HG03175 (cell line): ENCODE results near the gene FNIP2.
"Not testable (repeated sequence)": the region's sequence is repeated elsewhere in the genome, so short reads cannot be mapped to it uniquely, and the experiment has no call there.

ENCODE experiments used
- ATAC-seq: cut with Tn5 transposase; IDR thresholded peaks from one replicate; pipeline ENCODE4 v1.9.1; 2021; ENCODE audit warnings: mild to moderate bottlenecking, moderate library complexity; ENCODE audit not compliant: unreplicated experiment

The FNIP2 gene

GRCh38 chr4:158768555-158769174, at the start of gene FNIP2:
Gene FNIP2, plus strand, starts transcription at chr4:158769026. Its CDS starts 187 bp downstream, at chr4:158769213.
- ATAC-seq: peak; percentile 77

DNA sequence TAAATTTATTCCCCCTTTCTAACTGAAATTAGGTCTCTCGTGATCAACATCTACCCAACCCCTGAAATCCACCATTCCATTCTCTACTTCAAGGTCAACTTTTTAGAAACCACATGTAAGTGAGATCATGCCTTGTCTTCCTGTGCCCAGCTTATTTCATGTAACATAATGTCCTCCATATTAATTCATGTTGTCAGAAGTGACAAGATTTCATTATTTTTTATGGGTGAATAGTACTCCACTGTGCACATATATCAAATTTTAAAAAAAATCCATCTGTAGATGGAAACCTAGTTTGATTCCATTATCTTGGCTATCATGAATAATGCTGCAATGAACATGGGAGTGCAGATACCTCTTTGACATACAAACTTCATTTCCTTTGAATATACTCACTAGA, 47.1 kb upstream of the FNIP2 start:
- no peak for ATAC-seq

- ATAC-seq: peak; percentile 8
Measured at GRCh38 chr4:158722291-158722916, 46.4 kb upstream of the FNIP2 start.

DNA sequence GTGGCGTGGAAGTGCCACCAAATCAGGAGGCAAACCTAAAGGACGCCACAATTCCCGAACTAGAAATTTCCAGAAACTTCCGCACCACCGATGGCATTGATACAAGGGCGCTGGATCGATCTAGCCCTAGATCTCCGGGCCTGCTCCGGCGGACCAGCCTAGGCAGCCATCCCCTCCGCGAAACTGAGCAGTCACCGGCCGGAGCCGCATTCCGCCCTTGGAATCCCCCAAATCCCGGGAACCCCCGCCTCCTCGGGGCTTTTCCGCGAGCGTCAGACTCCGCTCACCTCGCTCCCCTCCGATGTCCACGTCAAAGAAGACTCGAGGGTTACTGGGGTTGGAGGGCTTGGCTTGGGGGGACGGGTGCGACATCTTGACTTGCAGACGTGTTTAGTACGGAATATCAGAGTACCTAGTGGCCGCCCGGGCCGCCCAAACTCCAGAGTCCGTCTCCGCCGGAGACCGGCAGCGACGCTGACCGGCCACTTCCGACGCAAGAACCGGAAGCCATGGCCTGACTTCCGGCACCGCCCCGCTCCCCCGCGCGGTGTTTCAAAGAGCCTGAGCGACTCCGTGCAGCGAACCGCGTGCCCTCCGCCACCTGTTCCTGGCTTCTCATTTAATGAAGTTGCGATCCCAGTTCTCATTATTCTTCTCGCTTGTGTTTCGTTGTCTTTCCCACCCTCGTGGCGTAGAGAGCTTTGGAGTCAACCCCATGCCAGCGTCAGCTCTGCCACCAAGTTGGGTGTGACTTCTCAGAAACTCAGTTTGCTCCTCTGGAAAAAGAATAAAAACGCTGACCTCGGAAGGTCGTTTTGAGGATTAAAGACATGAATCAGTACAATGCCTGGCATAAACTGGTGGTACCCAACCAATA, 45.7 kb upstream of the FNIP2 start, which contains the start of gene PPID:
TSS of gene PPID (minus strand) at position 480 of the 877 bp plus-strand sequence. CDS start at position 372, 108 bp downstream.
- ATAC-seq: peak; percentile 97

- ATAC-seq: no peak
Measured at GRCh38 chr4:158724637-158725036, 44.2 kb upstream of the FNIP2 start.

GRCh38 chr4:158726633-158727032, 42.2 kb upstream of the FNIP2 start:
- no peak for ATAC-seq

DNA sequence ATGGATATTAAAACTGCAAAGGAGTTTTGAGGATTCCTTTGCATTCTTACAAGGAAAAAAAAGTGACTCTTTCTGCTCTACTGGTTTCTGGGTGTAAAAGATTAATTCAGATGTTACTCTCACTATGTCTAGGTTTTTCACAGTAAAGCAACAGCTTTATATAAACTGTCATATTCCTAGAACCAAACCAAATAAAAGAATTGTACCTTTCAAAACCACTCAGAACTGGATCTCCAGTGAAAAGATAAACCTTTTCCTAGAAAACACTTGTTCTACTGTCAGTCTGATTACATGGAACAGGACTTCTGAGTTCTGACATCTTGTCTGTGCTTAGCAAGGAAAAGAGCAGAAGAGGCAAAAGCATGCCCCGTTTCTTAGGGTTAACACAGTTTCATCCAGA, 40.6 kb upstream of the FNIP2 start:
- no peak for ATAC-seq

DNA sequence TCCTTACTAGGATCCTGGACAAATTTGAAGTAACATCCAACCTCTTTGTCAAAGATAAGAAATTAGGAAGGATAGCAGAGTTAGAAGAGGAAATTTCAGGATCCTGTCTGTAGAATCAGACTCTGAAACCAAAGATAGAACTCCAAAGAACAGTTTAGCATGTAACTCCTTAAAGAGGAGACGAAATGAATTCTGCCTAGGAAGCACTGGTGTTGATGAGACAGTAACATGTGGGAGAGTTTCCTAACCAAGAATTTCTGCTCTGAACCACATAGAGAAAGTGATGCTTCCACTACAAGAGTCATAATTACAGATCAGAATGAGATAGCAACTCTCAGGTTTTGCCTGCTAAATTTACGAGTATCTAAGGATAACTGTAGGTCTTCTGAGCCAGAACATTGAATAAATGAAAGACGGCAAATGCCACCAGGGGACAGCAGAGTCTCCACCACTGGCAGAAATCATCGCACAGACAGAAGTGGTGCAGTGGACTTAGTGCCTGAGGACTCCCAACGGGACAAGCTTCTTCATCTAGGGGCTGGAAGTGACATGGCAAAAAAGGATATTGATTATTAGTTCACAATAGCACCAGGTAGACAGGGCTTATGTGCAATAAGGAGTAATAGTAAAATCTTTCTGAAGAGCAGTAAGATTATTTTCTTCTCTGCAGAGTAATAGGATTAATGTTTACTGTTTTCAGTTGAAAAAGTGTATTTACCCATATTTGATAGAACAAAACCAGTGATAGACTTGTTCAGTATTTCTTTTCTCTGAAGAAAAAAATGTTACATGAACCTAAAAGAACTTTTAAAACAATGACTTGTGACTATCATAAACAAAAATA, 38.9 kb upstream of the FNIP2 start:
- peak; percentile 89 for ATAC-seq

DNA sequence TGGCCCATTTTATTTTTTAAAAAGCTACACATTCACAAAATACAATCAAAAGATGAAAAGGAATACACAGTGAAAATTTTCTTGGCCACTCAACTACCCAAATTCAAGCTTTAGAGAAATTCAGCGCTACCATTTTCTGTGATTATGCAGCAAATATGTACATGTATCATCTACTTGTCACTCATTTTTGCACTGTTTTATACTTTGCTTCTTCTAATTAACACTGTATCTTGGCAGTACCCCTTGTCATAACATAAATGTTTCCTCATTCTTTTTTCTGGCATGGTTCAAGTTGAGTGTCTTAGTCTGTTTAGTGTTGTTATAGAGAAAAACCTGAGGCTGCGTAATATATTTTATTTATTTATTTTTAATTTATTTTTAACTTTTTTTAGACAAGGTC, 30.0 kb upstream of the FNIP2 start:
- ATAC-seq: no peak

DNA sequence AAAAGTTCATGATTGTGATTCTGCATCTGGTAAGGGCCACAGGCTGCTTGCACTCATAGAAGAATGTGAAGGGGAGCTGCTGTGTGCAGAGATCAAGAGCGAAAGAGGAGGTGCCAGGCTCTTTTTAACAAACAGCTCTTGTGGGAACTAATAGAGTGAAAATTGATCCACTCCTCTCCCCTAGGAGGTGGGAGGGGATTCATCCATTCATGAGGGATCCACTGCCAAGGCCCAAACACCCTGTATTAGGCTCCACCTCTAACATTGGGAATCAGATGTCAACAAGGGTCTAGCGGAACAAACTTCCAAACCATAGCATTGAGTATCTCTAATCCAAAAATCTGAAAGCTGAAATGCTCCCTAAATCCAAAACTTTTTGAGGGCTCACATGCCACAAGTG, 29.2 kb upstream of the FNIP2 start:
- no peak for ATAC-seq

DNA sequence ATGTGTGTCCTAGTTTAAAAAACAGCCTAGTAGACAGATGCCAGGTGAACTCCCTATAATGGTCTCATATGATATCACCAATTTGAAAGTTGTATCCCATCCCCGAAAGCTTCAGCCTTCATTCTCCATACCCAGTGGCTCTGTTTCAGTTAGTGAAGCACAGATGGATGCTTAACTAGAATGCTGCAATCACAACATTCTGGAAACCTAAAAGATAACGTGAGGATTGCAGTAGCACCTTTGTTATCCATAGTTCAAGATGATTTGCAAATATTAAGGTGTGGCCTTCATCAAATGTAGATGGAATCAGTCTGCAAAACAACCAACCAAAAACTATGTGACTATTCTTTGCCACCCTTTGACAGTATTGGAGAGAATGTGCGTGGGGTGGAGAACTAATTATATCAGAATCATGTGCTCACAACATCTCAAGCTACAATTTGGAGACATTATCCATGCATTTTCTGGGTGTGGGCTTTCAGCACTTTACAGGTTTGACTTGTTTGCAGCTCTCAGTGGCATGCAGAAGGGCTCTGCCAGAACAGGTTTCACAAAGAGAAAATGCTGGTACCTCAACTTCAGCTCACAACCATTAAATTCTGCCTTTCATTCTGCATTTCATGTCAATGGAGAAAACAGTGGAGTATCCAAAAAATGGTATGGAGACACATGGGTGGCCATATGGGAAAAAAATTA, 27.4 kb upstream of the FNIP2 start:
- no peak for ATAC-seq

- not testable (repeated sequence) for ATAC-seq
Measured at GRCh38 chr4:158746537-158746936, 22.3 kb upstream of the FNIP2 start.

- ATAC-seq: no peak
Measured at GRCh38 chr4:158750379-158750778, 18.4 kb upstream of the FNIP2 start.

DNA sequence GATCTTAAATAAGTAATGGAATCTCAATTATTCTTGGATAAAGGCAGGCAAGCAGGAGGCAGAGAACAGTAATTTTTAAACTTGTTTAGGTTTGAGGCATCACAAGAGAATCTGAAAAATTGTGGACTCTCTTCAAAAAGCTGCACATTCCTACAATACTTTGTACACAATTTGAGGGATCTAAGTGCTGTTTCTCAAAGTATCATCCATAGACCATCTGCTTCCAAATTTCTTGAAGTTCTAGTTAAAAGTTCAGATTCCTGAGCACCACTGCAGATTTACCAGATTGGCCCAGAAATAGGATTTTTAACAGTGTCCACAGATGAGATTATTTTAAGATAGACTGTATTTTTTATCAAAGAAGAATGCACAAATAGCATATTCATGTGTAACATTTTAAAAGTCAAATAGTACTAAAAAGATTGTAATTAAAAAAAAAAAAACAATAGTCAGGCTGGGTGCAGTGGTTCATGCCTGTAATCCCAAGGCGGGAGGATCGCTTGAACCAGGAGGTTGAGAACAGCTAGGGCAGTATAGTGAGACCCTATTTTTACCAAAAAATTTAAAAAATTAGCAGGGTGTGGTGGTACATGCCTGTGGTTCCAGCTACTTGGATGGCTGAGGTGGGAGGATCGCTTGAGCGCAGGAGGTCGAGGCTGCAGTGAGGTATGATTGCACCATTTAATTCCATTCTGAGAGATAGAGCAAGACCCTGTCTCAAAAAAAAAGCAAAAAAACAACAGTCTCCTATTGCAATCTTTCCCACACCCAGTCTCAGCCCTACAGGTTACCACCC, 14.2 kb upstream of the FNIP2 start:
- ATAC-seq: no peak

DNA sequence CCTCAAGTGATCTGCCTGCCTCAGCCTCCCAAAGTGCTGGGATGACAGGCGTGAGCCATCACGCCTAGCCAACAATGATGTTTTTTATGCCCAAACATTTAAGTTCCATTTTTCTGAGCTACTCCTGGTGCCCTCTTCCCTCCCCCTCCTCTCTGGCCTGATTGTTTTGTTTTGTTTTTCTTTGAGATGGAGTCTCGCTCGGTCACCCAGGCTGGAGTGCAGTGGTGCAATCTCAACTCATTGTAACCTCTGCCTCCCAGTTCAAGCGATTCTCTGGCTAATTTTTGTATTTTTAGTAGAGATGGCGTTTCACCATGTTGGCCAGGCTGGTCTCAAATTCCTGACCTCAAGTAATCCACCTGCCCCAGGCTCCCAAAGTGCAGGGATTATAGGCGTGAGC, 13.0 kb upstream of the FNIP2 start:
- not testable (repeated sequence) for ATAC-seq

DNA sequence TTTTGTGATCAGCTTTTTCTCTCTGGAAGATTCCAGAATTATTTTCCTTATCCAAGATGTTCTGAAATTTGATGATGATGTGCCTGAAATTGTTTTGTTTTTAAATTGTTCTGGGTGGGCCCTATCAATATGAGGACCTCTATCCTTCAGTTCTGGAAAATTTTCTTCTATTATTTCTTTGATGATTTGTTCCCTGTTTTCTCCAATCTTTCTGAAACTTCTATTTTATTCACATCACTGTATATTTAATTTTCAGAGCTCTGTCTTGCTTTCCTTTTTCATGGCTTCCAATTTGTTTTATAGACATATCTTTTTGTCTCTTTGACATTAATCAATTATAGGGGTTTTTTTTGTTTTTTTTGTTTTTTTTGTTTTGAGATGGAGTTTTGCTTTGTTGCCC, 12.2 kb upstream of the FNIP2 start:
- no peak for ATAC-seq

DNA sequence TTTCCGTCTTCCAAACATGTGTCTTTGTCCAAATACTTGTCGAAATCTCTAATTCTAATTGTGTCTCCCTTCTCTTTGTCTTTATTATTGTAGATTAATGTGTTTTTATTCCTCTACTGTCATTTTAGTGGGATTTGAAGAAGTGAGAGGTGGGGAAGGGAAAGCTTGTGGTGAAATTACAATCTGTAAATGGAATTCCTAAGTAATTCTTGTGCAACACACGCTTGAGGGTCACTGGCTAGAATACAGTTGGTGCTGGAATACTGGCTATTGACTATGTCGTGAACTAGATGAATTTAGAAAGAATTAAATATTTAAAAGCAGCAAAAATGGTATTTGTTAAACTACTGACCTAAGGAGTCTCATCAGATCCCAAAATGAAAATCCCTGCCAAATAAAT, 10.7 kb upstream of the FNIP2 start:
- ATAC-seq: no peak

DNA sequence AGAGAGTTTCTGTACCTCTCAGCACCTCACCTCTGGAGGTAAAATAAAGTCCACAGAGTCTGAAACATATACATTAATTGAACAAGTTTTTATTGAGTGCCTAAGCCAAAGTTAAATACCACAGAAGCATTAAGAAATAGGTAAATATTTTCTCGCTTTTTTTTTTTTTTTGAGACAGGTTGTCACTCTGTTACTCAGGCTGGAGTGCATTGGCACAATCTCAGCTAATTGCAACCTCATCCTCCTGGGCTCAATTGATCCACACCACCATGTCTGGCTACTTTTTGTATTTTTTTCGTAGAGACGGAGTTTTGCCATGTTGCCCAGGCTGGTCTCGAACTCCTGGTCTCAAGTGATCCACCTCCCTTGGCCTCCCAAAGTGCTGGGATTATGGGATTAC, 10.1 kb upstream of the FNIP2 start:
- no peak for ATAC-seq

GRCh38 chr4:158759539-158759938, 9.3 kb upstream of the FNIP2 start:
- ATAC-seq: not testable (repeated sequence)
